ENCODE results near the gene EVX1.
A peak's percentile ranks its signal among the peaks of the same experiment; 100 is the strongest.

The EVX1 gene

GRCh38 chr7:27235387-27236311 is 7.0 kb upstream of the EVX1 start:
- peak; percentile 73 for DNase-seq

DNA sequence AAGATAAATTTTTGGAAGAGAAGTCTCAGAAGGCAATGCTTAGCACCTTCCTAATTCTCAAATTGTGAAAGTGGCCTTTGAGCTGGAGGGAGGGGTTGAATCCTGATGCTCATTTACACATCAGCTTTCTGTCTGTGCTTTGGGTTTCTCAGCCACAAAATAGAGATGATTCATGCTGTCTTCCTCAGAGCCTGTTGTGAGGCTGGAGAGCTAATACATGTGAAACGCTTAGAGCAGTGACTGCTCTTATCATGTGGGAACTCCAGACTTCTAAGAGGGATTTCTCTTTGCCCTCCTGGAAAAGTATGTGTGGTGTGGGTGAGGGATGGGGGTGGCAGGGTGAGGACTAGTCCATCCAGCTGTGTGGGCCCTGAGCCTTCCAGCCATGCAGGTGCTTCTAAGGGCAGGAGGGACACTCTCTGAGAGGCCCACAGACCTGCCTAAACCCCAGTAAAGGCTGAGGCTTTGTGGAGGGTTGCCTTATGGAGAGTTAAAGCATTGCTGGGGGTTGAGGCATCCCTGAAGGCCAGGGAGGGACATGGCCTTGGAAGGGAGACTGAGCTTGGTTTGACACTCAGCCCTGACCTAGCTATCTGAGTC is 4.8 kb upstream of the EVX1 start:
- no peak for DNase-seq

- no peak for DNase-seq
Observed at GRCh38 chr7:27238979-27239386, 3.6 kb upstream of the EVX1 start.

DNA sequence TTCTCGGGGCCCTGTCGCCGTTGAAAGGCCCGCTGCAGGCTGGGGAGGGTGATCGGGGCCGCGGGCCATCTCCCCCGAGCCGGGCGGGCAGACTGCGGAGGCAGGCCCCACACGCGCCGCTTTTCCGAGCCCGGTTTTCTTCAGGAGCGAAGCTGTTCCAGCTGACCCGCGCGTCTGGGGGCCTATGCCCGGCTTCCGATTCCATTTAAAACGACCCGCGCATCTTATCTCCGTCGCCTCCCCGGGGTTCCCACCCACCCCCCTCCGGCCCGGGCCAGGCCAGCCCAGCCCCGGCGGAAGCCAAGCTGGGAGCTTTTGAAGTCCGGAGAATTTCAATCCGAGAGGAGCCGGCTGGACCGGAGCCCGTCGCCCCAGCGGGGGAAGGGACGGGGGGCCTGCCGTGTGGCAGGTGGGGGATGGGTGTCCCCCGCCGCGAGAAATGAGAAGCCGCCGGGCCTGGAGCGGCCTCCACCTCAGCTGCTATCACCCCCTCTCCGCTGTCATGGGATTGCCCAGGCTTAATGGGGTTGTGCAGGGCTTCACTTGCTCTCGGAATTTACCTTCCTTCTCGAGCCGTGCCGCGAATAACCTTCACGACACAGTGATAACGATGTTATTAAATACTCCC is 3.1 kb upstream of the EVX1 start:
- DNase-seq, result no peak

DNA sequence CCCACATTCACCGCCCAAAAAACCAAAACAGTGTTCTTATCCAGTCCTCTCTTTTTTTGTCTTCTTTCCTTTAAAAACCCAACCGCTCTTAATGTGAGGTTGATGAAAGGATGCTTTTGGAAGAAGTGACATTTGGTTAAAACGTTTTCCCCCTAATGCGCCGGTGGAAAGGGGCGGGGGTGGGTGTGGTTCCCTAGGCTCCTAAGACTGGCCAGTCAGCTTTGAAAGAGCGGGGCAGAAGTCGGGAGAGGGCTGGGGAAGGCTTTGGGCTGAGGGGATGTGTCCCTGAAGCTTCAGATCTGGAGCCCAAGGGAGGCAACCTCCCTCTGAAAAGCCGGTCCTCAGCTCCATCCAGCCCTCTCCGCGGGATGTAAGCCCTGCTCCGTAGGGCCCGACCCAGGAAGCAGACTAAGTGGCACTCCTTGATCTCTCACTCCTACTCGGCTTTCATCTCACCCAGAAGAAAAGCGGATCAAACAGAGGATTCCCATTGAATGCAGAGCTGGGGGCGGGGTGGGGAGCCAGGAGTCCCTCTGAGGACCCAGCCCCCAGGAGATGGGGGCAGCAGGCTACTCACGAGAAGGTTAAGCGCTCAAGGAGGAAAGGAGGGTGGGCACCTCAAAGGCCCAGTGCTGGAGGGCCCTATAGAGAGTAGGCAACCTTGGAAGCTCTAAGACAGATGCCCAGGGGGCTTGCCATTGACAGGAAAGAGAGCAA is 2.4 kb upstream of the EVX1 start:
- DNase-seq, result no peak

DNA sequence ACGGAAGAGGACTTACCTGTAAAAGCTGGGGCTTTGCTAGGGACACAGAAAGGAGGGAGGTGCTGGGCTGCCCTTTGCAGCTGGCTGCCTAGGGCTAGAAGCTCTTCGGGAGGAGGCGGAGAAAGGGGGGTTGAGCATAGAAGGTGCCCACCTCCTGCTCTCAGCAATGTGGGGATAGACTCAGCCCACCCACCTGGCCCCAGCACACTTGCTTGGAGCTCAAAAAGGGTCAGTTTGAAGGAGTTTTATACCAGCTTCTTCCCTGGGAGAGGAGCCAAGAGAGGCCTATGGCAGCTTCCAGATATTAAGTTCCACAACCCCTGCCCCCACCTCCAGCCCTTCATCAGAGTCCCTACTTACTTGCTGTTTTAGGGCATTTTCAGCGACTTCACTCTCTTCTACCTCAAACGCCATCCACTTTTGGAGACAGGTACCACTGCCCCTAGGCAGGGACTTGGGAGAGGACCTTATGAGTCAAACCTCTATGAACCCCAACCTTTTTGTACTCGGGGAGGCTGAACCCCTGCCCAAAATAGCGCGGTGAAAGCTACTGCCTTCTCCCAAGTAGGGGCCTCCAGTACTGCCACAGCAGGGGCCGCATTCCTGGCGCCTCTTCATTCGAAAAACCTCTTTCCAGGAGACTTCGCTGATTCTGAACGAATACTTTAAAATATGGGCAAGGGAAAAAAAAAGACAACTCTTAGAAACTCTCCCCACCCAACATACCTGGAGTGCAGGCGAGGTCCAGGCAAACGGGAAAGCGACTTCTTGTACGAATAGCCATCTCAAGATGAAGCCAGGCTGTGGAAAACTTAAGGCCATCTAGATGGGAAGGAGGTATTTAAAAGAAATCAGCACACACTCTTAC is 1.2 kb upstream of the EVX1 start:
- DNase-seq, result no peak

- no peak for DNase-seq
Observed at GRCh38 chr7:27242154-27242553, 448 bp upstream of the EVX1 start.

DNA sequence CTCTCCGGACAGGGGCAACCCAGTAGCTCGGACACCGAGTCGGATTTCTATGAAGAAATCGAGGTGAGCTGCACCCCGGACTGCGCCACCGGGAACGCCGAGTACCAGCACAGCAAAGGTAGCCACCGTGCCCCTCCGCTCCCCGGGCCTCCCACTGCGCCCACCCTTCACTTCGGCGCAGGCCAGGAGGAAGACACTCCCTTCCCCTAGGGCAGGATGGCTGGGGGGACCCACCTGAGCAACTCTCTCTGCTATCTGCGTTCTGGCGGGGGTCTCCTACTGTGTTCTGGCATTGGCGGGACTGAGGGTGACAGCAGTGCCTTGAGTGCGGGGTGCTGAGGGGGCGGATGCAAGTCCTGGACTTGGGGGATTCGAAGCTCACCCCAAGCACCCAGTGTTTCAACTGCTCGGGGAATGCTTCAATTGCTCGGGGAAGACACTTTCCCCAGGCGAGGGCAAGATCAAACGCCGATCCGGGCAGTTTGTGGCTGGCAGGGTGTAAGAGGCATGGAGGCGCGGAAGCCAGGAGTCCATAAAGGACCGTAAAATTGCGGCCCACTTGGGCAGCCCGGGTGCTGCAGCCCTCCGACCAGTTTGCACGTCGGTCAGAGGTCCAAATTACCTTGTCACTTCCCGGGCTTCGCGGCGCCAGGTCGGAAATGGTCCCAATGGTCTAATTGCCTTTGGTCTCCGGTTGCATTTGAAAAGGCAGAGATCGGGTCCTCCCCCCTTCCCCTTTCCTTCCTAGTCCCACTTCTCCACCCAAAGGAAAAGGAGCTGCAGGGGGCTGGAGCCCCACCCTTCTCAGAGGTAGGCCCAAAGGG is 950 bp downstream of the EVX1 start:
- DNase-seq, result no peak

GRCh38 chr7:27244488-27245123 is 2.0 kb downstream of the EVX1 start:
- no peak for DNase-seq

GRCh38 chr7:27245124-27245797 is 2.7 kb downstream of the EVX1 start:
- no peak for DNase-seq

DNA sequence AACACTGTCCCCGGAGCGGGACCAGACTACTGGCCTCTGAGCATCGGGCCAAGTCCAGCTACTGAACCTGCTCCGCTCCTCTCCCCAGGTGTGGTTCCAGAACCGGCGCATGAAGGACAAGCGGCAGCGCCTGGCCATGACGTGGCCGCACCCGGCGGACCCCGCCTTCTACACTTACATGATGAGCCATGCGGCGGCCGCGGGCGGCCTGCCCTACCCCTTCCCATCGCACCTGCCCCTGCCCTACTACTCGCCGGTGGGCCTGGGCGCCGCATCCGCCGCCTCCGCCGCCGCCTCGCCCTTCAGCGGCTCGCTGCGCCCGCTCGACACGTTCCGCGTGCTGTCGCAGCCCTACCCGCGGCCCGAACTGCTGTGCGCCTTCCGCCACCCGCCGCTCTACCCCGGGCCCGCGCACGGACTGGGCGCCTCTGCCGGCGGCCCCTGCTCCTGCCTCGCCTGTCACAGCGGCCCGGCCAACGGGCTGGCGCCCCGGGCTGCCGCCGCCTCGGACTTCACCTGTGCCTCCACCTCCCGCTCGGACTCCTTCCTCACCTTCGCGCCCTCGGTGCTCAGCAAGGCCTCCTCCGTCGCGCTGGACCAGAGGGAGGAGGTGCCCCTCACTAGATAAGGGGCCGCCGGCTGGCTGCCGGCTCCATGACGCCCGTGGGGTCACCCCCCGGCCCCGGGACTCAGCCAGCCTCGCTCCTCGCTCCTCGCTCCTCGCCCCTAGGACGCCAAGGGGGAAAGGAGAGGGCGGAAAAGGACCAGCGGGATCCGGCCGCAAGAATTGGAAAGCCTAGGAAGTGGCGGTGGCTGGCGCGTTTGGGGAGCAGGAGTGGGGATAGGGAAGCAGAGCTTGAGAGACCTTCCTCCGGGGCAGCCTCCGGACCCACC is 3.4 kb downstream of the EVX1 start:
- no peak for DNase-seq

DNA sequence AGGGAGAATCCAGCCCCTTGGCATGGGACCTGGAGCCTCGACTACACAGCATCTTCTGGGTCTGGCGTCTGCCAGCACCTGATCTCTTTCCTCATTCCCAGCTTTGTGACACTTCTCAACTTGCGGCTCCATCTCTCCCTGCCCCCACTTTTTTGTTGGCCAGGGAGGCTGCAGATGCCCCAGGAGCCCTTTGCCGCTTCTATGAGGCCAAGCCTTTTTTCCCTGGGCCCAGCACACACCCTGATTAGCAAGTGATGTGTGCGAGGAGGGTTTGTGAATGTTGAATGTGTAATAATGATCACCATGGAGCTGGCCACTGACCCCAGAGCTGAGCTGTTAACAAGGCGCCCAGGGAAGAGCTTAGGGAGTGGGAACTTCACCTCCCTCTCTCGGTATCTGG is 4.4 kb downstream of the EVX1 start:
- no peak for DNase-seq

- DNase-seq, result no peak
Observed at GRCh38 chr7:27247452-27248426, 5.1 kb downstream of the EVX1 start.

DNA sequence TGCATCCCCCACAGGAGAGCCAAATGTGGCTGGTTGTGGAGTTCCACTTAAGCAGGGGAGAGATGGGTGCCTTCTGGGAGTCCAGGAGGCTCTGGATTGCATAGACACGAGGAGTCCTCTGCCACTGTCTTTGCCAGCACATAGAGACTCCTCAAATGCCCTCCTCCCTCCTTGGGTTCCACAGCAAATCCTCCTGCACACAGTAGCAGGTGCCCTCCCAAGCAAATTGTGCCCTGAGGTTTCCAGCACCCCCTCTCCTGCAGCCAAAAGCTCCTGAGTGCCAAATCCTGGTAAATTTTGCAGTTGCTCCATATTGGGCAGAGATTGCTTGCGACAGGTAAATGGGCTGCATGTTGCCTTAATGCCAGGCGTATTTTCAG is 5.8 kb downstream of the EVX1 start:
- no peak for DNase-seq

GRCh38 chr7:27248911-27249723 is 6.5 kb downstream of the EVX1 start:
- no peak for DNase-seq

GRCh38 chr7:27249724-27250556 is 7.3 kb downstream of the EVX1 start:
- DNase-seq, result no peak
